ENCODE data around the gene SLC39A11.

The SLC39A11 gene

GRCh38 chr17:72661116-72661944 lies 431.2 kb downstream of the SLC39A11 start:
- TF ChIP-seq CTCF (conservative IDR thresholded peaks at IDR 0.05; ENCODE audit: low read depth, low read length) = peak; percentile 36

GRCh38 chr17:72660274-72661115 lies 432.0 kb downstream of the SLC39A11 start:
- TF ChIP-seq CTCF (conservative IDR thresholded peaks at IDR 0.05; ENCODE audit: low read depth, low read length) = no peak
- H3K4me3 ChIP-seq (ENCODE audit: low read depth, low read length) = no peak overlapping the region
- DNase-seq (ENCODE audit: low read depth) = no peak

More at GRCh38 chr17:72661116-72661944, 431.2 kb downstream of the SLC39A11 start:
- H3K4me3 ChIP-seq (ENCODE audit: low read depth, low read length) = no peak overlapping the region
- DNase-seq (ENCODE audit: low read depth) = no peak

- no peak for TF ChIP-seq CTCF (conservative IDR thresholded peaks at IDR 0.05; ENCODE audit: low read depth, low read length)
- no peak overlapping the region for H3K4me3 ChIP-seq (ENCODE audit: low read depth, low read length)
- DNase-seq (ENCODE audit: low read depth) = no peak
These were observed 432.7 kb downstream of the SLC39A11 start for GRCh38 chr17:72659811-72660210.

- no peak overlapping the region for H3K4me3 ChIP-seq (ENCODE audit: low read depth, low read length)
- TF ChIP-seq CTCF (conservative IDR thresholded peaks at IDR 0.05; ENCODE audit: low read depth, low read length) = no peak
- DNase-seq (ENCODE audit: low read depth) = no peak
These were observed 433.8 kb downstream of the SLC39A11 start for GRCh38 chr17:72658675-72659074.

- no peak for DNase-seq (ENCODE audit: low read depth)
- TF ChIP-seq CTCF (conservative IDR thresholded peaks at IDR 0.05; ENCODE audit: low read depth, low read length) = peak; percentile 30
- no peak overlapping the region for H3K4me3 ChIP-seq (ENCODE audit: low read depth, low read length)
These were observed 434.8 kb downstream of the SLC39A11 start for GRCh38 chr17:72657467-72658317.

- TF ChIP-seq CTCF (conservative IDR thresholded peaks at IDR 0.05; ENCODE audit: low read depth, low read length) = no peak
- no peak overlapping the region for H3K4me3 ChIP-seq (ENCODE audit: low read depth, low read length)
These were observed 436.2 kb downstream of the SLC39A11 start for GRCh38 chr17:72656130-72656763.

More at GRCh38 chr17:72656130-72656763, 436.2 kb downstream of the SLC39A11 start:
- DNase-seq (ENCODE audit: low read depth) = no peak
